H9 (cell line): ENCODE results near the gene CHADL. TPM values are rescaled to one million over a fixed set of nuclear protein-coding genes. Genes with fewer than 3 reads are reported as not detected.

Experiments used
- DNase-seq: peaks from one replicate; pipeline ENCODE4 v3.0.0-alpha.2; 2017
- H2AFZ ChIP-seq: one replicate; pipeline ENCODE4 v1.6.1; 2013; ENCODE audit warnings: mild to moderate bottlenecking, low read length, control low read depth, moderate library complexity
- H2AK5ac ChIP-seq: 2 replicates; pipeline ENCODE4 v1.6.1; 2013; ENCODE audit warnings: low read length, control low read depth, mixed read lengths; ENCODE audit not compliant: insufficient read length
- H2BK120ac ChIP-seq: one replicate; pipeline ENCODE4 v1.6.1; 2013; ENCODE audit warnings: low read depth, mild to moderate bottlenecking, low read length, control low read depth, inconsistent platforms; ENCODE audit not compliant: poor library complexity, severe bottlenecking
- H2BK12ac ChIP-seq: 2 replicates; pipeline ENCODE4 v1.6.1; 2013; ENCODE audit warnings: low read length, control low read depth, mixed read lengths, low read depth; ENCODE audit not compliant: insufficient read length
- H2BK15ac ChIP-seq: 2 replicates; pipeline ENCODE4 v1.6.1; 2013; ENCODE audit warnings: low read depth, low read length, control low read depth
- H2BK20ac ChIP-seq: one replicate; pipeline ENCODE4 v1.6.1; 2013; ENCODE audit warnings: low read depth, mild to moderate bottlenecking, low read length, control low read depth, inconsistent platforms; ENCODE audit not compliant: poor library complexity, severe bottlenecking
- H2BK5ac ChIP-seq: 2 replicates; pipeline ENCODE4 v1.6.1; 2013; ENCODE audit warnings: low read length, control low read depth, mixed read lengths; ENCODE audit not compliant: insufficient read length
- H3K14ac ChIP-seq: 2 replicates; pipeline ENCODE4 v1.6.1; 2013; ENCODE audit warnings: low read length, control low read depth; ENCODE audit not compliant: insufficient read depth
- H3K18ac ChIP-seq: 2 replicates; pipeline ENCODE4 v1.6.1; 2013; ENCODE audit warnings: low read depth, mild to moderate bottlenecking, mixed read lengths, low read length, control low read depth; ENCODE audit not compliant: insufficient read length
- H3K23ac ChIP-seq: 2 replicates; pipeline ENCODE4 v1.6.1; 2013; ENCODE audit warnings: low read length, control low read depth, mixed read lengths, low read depth; ENCODE audit not compliant: insufficient read length
- H3K23me2 ChIP-seq: 2 replicates; pipeline ENCODE4 v1.6.1; 2013; ENCODE audit warnings: low read depth, mild to moderate bottlenecking, mixed read lengths, low read length, control low read depth; ENCODE audit not compliant: insufficient read length, poor library complexity, severe bottlenecking
- H3K27ac ChIP-seq: 2 replicates; pipeline ENCODE4 v1.5.1; 2013; ENCODE audit warnings: low read length, control low read depth, mixed read lengths, low read depth; ENCODE audit not compliant: insufficient read length
- H3K27me3 ChIP-seq: 2 replicates; pipeline ENCODE4 v1.6.1; 2013; ENCODE audit warnings: low read length, control low read depth, inconsistent platforms; ENCODE audit not compliant: insufficient read depth
- H3K4ac ChIP-seq: 2 replicates; pipeline ENCODE4 v1.6.1; 2013; ENCODE audit warnings: low read depth, mild to moderate bottlenecking, control low read depth, inconsistent platforms, low read length, moderate library complexity
- H3K4me1 ChIP-seq: 2 replicates; pipeline ENCODE4 v1.6.1; 2013; ENCODE audit warnings: low read length, control low read depth, inconsistent platforms; ENCODE audit not compliant: insufficient read depth
- H3K4me2 ChIP-seq: 2 replicates; pipeline ENCODE4 v1.6.1; 2013; ENCODE audit warnings: low read length, control low read depth, mixed read lengths; ENCODE audit not compliant: insufficient read length, insufficient read depth
- H3K56ac ChIP-seq: 2 replicates; pipeline ENCODE4 v1.6.1; 2013; ENCODE audit warnings: low read depth, mild to moderate bottlenecking, mixed read lengths, low read length, control low read depth; ENCODE audit not compliant: insufficient read length
- H3K79me1 ChIP-seq: 2 replicates; pipeline ENCODE4 v1.6.1; 2013; ENCODE audit warnings: low read depth, mild to moderate bottlenecking, moderate library complexity, low read length, control low read depth, inconsistent platforms; ENCODE audit not compliant: insufficient read depth, poor library complexity, severe bottlenecking
- H3K79me2 ChIP-seq: 2 replicates; pipeline ENCODE4 v1.6.1; 2013; ENCODE audit warnings: low read length, control low read depth, inconsistent platforms; ENCODE audit not compliant: insufficient read depth
- H3K9ac ChIP-seq: 2 replicates; pipeline ENCODE4 v1.6.1; 2013; ENCODE audit warnings: low read length, control low read depth, mixed read lengths; ENCODE audit not compliant: insufficient read length; ENCODE audit errors: extremely low read depth
- H3K9me3 ChIP-seq: one replicate; pipeline ENCODE4 v1.6.1; 2013; ENCODE audit warnings: low read depth, low read length, inconsistent platforms; ENCODE audit not compliant: control insufficient read depth
- H3T11ph ChIP-seq: one replicate; pipeline ENCODE4 v1.6.1; 2013; ENCODE audit warnings: mild to moderate bottlenecking, low read length, control low read depth, inconsistent platforms
- H4K20me1 ChIP-seq: one replicate; pipeline ENCODE4 v1.6.1; 2013; ENCODE audit not compliant: control insufficient read depth, insufficient read length, insufficient read depth
- H4K5ac ChIP-seq: 2 replicates; pipeline ENCODE4 v1.6.1; 2013; ENCODE audit warnings: low read depth, mild to moderate bottlenecking, mixed read lengths, low read length, control low read depth; ENCODE audit not compliant: insufficient read length
- H4K8ac ChIP-seq: replicated peaks from 2 replicates; pipeline ENCODE4 v1.6.1; 2013; ENCODE audit warnings: low read length, control low read depth, mixed read lengths, low read depth; ENCODE audit not compliant: insufficient read length
- H4K91ac ChIP-seq: 2 replicates; pipeline ENCODE4 v1.6.1; 2013; ENCODE audit warnings: low read depth, mild to moderate bottlenecking, moderate library complexity, mixed read lengths, low read length, control low read depth; ENCODE audit not compliant: insufficient read length
- H3K27ac Mint-ChIP-seq, 3 experiments: 2 replicates in 2 of 3; 3 replicates in 1 of 3; pipeline ENCODE4 v1.8.0; 2020 to 2021; ENCODE audit warnings: mixed read lengths in 3 of 3, mild to moderate bottlenecking in 1 of 3, moderate library complexity in 1 of 3
- H3K27me3 Mint-ChIP-seq: 2 replicates; pipeline ENCODE4 v1.8.0; 2021; ENCODE audit warnings: low read depth, mild to moderate bottlenecking, moderate library complexity, mixed read lengths
- H3K36me3 Mint-ChIP-seq, 3 experiments: 2 replicates in 2 of 3; 3 replicates in 1 of 3; pipeline ENCODE4 v1.8.0; 2020 to 2021; ENCODE audit warnings: low read depth in 3 of 3, mixed read lengths in 3 of 3; ENCODE audit not compliant: insufficient read depth in 1 of 3
- H3K4me1 Mint-ChIP-seq, 2 experiments: 2 replicates each; pipeline ENCODE4 v1.8.0; 2020; ENCODE audit warnings: mixed read lengths in 2 of 2
- H3K4me3 Mint-ChIP-seq, 2 experiments: 2 replicates in 1 of 2; 3 replicates in 1 of 2; pipeline ENCODE4 v1.8.0; 2020 to 2021; ENCODE audit warnings: mild to moderate bottlenecking in 2 of 2, mixed read lengths in 2 of 2, moderate library complexity in 1 of 2
- H3K9me3 Mint-ChIP-seq, 2 experiments: 2 replicates in 1 of 2; 3 replicates in 1 of 2; pipeline ENCODE4 v1.8.0; 2020; ENCODE audit warnings: mild to moderate bottlenecking in 2 of 2, mixed read lengths in 2 of 2, moderate library complexity in 1 of 2
- WGBS: extraction: QIAGEN DNeasy Blood & Tissue Kit; methylation state at CpG from one replicate; pipeline ENCODE4 v1.1.7; 2013; ENCODE audit warnings: missing lambda C conversion rate, low lambda C conversion rate, mixed read lengths; ENCODE audit not compliant: insufficient read length; ENCODE audit errors: extremely low coverage; 5-methylcytosine and 5-hydroxymethylcytosine counted together
- total RNA-seq: library from RNA; stranded (reverse); gene quantifications from 2 replicates; pipeline ENCODE4 v1.2.1, GENCODE V29; 2021
- TF ChIP-seq, protein P1 (sequence below): fragments of 200-600 bp; sonication (generic); conservative IDR thresholded peaks from 3 replicates; pipeline ENCODE4 v1.8.0; 2021; ENCODE audit warnings: antibody characterized with exemption, mild to moderate bottlenecking

The CHADL gene
- total RNA-seq, 1 experiment from 2014 or later = 1.6 TPM

GRCh38 chr22:41285441-41285819, 44.7 kb upstream of the CHADL start:
- no peak overlapping the region for H3K27ac ChIP-seq
- peak overlapping the region; percentile 5 for H3K9ac ChIP-seq
- H4K5ac ChIP-seq = no peak overlapping the region
- Mint-ChIP-seq H3K9me3 (no peaks in the 10 kb centered on the region), H3K27ac (peak overlapping the region; percentile 85 to 98 (median 97); a peak in 6 of 7 replicates), H3K36me3 (peaks cover 25 to 35% (median 34%) of the 10 kb centered on the region in 3 experiments), H3K27me3 (no peaks in the 10 kb centered on the region), H3K4me3 (peak overlapping the region; percentile 90 to 95), H3K4me1 (peaks cover 31 to 37% of the 10 kb centered on the region in 2 experiments)
- DNase-seq = peak; percentile 48
- no peak overlapping the region for H3T11ph ChIP-seq
- H3K27me3 ChIP-seq = no peaks in the 10 kb centered on the region
- no peak overlapping the region for H2BK5ac ChIP-seq
- H3K56ac ChIP-seq = no peak overlapping the region
- TF ChIP-seq, protein P1, sequence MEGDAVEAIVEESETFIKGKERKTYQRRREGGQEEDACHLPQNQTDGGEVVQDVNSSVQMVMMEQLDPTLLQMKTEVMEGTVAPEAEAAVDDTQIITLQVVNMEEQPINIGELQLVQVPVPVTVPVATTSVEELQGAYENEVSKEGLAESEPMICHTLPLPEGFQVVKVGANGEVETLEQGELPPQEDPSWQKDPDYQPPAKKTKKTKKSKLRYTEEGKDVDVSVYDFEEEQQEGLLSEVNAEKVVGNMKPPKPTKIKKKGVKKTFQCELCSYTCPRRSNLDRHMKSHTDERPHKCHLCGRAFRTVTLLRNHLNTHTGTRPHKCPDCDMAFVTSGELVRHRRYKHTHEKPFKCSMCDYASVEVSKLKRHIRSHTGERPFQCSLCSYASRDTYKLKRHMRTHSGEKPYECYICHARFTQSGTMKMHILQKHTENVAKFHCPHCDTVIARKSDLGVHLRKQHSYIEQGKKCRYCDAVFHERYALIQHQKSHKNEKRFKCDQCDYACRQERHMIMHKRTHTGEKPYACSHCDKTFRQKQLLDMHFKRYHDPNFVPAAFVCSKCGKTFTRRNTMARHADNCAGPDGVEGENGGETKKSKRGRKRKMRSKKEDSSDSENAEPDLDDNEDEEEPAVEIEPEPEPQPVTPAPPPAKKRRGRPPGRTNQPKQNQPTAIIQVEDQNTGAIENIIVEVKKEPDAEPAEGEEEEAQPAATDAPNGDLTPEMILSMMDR = no peak
- no peak overlapping the region for H2AK5ac ChIP-seq
- no CpG with 5 or more reads among the region's 30 CpGs for WGBS
- no peak overlapping the region for H4K8ac ChIP-seq
- H3K4me2 ChIP-seq = peak overlapping the region; percentile 67
- no peak overlapping the region for H2BK12ac ChIP-seq
- peaks cover 11% of the 10 kb centered on the region for H3K23me2 ChIP-seq
- no peak overlapping the region for H3K4ac ChIP-seq
- H2BK120ac ChIP-seq = no peak overlapping the region
- peaks cover 17% of the 10 kb centered on the region; the same call in 1 of the 2 replicates for H3K79me2 ChIP-seq
- no peaks in the 10 kb centered on the region for H3K9me3 ChIP-seq
- H2BK15ac ChIP-seq = no peak overlapping the region
- H3K18ac ChIP-seq = no peak overlapping the region
- H4K20me1 ChIP-seq = no peaks in the 10 kb centered on the region
- H3K23ac ChIP-seq = no peak overlapping the region
- H3K14ac ChIP-seq = peak overlapping the region; percentile 82
- peaks cover 6% of the 10 kb centered on the region; the same call in 1 of the 2 replicates for H3K4me1 ChIP-seq
- no peak overlapping the region for H2AFZ ChIP-seq
- no peak overlapping the region for H4K91ac ChIP-seq
- H2BK20ac ChIP-seq = no peak overlapping the region
- peaks cover 13% of the 10 kb centered on the region for H3K79me1 ChIP-seq
